Activated T-cell treated with anti-CD3 and anti-CD28 coated beads for 4 hours (primary cell): Measurements from ENCODE around the gene HTR1E.
"Not testable (repeated sequence)": the region's sequence is repeated elsewhere in the genome, so short reads cannot be mapped to it uniquely, and the experiment has no call there.

Experiments
- DNase-seq: peaks from one replicate; pipeline ENCODE4 v3.0.0-alpha.2; 2020

The HTR1E gene, protein sequence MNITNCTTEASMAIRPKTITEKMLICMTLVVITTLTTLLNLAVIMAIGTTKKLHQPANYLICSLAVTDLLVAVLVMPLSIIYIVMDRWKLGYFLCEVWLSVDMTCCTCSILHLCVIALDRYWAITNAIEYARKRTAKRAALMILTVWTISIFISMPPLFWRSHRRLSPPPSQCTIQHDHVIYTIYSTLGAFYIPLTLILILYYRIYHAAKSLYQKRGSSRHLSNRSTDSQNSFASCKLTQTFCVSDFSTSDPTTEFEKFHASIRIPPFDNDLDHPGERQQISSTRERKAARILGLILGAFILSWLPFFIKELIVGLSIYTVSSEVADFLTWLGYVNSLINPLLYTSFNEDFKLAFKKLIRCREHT

DNA sequence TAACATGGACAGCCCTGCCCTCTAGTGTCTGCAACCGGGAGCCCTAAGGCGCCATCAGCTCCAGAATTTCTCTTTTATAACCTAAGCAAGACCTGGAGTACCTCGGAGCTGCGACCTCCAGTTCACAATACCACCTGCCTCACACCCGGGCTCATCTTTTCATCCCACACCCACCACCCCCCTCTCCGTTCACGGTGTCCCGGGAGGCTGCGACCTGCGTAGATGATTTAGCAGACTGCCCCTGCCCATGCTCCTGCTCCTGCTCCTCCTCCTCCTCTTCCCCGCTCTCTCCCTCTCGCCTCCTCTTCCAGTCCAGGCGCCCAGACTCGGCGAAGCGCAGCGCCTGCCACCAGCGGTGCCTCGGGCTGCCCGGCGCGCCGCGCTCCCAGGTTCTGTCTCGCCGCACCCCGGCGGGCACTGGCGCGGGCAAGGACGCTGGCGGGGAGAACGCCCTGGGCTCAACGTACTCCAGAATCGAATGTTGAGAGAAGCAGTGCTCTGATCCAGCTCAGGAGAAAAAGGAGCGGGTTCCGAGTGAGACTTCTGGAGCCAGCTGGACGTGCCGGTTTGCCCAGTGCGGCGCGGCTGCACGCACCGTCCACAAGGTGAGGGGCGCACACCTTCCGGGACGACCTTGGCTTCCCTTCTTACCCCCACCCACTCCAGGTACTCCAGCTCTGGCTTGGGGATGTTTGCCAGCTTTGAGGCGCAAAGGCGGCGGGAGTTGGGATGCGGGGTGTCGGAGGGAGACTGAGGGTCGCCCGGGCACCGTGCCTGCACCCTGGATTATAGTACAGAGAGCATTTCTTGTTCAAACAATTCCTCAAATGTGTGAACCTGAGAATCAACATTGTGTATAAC lies at the start of gene HTR1E:
HTR1E (plus strand) TSS at position 310 of the 861 bp plus-strand sequence. CDS start 77,807 bp downstream, outside the sequence.
- DNase-seq = no peak

DNA sequence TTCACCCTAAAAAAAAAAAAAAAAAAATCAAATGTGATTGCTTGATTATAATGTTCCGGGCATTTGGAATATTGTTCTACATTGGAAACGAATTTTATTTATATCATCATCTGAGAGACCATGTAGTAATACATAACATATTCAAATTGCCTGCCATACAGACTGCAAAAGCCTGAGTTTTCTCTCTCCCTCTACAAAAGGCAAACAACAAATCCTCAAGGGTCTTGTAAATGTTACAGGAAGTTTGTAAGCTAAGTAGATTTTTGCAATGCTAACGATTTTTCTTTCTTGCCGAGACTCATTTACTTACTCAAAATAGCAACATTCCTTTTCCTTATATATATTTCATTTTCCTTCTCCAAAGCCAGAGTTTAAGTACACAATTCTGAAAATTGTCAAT lies 49.0 kb upstream of the HTR1E start:
- no peak for DNase-seq

DNA sequence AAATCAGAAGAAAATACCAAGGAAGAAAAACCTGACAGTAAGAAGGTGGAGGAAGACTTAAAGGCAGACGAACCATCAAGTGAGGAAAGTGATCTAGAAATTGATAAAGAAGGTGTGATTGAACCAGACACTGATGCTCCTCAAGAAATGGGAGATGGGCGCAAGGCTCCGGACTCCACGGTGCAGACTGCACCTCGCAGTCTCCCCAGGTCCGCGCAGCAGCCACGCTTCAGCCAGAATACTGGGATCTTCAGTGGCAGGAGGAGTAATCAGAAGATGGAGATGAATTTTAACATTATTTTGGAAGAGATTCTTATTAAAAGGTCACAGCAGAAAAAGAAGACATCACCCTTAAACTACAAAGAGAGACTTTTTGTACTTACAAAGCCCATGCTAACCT lies 40.1 kb upstream of the HTR1E start:
- not testable (repeated sequence) for DNase-seq

DNA sequence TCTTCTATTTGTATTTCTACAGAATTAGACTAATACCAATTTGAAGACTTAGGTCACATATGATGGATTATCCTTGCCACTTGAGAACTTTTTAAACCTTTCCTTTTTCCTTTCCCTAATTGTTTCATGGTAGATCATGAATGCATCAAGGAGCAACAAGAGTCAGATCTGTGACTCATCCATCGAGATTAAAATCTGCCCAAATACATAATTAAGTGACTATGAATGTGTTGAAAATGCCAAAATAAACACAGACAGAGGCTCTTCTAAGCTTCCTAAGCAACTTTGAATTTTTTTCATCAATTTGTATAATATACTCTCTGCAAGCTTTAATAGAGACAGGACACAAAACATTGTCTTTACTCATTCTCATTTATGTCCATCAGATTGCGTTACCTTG lies 23.5 kb upstream of the HTR1E start:
- DNase-seq = no peak

DNA sequence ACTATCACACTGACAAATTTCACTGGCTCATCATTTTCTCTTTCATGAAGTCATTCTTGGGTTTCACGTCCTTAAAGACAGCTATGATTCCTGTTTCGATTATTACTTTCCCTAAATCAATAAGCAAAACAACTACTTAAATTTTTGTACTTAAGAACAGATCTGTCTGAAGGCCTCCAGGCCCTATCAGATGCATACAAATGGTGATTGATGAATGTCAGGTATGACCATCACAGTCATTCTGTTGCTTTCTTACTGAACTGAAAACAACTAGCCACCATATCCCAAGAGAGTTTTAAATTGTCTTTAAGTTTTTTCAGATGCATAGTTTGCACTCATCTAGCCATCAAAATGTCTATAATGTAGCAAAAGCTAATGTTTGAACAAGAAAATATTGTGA lies 20.9 kb upstream of the HTR1E start:
- no peak for DNase-seq

DNA sequence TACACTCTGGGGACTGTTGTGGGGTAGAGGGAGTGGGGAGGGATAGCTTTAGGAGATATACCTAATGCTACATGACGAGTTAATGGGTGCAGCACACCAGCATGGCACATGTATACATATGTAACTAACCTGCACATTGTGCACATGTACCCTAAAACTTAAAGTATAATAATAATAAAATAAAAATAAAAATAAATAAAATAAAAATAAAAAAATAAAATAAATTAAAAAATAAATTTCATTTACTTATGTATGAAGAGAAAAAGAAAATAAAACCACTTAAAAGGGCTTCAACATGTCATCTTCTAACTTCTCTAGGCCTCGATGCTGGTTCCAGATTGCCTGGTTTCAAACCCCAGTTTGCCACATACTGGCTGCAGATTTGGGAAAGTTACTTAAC lies 10.2 kb upstream of the HTR1E start:
- DNase-seq = not testable (repeated sequence)

DNA sequence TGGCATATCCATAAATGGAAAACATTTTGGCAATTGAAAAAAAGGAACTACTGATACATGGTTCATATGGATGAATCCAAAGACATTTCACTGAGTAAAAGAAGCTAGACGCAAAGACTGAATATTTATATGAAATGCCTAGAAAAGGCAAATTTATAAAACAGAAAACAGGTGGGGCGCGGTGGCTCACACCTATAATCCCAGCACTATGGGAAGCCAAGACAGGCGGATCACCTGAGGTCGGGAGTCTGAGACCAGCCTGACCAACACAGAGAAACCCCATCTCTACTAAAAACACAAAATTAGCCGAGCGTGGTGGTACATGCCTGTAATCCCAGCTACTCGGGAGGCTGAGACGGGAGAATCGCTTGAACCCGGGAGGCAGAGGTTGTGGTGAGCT lies 9.5 kb upstream of the HTR1E start:
- DNase-seq = not testable (repeated sequence)

DNA sequence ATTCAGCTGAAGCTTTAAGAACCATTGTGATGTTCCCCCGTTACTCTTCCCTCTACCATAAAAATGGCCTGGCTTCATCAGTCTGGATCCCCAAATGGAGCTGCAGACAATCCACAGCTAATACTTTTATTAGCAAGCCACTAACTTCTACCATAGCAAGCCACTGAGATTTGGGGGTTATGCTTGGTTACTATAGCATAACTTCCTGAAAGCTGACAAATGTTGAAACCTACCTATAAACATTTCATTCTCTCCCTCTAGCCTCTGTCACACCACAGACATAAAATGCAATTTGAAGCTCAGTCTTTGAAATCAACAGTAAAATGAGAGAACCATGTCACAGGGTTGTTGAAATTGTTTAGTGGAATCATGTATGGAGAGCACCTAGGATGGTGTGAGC lies 3.0 kb upstream of the HTR1E start:
- DNase-seq = no peak

DNA sequence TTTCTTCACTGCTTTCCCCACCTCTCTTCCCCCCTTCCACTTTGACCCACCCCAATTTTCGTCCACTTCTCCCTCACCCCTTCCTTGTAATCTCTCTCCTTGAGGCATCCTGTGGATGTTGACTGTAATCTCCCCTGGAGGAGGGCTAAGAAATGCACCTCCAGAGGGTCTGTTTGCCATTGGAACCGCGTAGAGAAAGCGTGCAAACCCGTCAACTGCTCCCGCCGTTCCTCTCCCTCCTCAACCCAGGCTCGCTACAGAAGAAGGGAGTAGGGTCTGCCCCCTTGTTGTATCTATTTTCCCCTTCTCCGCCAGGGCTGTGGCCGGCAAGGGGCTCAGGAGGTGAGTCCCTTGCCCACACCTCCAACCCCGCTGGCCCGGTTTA lies 502 bp upstream of the HTR1E start:
- DNase-seq = no peak

DNA sequence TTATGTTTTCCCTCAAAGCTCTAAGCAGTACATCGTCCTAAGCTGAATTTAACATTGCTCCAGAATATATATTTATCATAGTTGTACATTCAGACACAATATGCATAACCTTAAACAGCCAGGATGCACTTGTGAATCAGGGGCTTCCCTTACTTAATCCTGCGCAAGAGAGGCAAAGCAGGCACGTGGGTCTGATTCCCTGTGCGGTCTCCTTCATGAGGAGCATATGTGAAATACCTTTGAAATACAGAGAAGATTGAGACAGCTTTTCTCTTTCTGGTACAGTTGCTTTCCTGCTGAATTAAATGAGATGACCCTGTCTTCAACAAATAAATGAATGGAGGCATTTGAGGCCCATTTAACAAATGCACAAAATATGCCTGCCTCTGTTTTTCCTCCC lies 1.5 kb downstream of the HTR1E start:
- no peak for DNase-seq

DNA sequence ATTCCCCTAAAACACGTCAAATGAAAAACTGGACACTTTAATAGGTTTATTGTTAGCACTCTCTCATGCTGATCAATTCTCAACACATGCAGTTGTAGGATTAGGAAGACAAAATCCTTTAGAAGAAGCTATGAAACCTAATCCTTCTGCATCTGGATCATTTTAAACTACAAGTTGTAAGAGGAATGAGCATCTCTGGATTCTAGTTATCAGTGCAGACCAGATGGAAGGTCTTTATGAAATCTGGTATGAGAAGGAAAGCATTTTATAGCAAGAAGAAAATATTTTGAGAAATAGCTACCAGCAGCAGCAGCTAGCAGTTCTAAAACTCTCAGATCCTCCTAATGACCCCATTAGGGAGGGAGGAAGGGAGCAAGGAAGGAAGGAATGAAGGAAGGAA lies 4.1 kb downstream of the HTR1E start:
- DNase-seq = no peak

DNA sequence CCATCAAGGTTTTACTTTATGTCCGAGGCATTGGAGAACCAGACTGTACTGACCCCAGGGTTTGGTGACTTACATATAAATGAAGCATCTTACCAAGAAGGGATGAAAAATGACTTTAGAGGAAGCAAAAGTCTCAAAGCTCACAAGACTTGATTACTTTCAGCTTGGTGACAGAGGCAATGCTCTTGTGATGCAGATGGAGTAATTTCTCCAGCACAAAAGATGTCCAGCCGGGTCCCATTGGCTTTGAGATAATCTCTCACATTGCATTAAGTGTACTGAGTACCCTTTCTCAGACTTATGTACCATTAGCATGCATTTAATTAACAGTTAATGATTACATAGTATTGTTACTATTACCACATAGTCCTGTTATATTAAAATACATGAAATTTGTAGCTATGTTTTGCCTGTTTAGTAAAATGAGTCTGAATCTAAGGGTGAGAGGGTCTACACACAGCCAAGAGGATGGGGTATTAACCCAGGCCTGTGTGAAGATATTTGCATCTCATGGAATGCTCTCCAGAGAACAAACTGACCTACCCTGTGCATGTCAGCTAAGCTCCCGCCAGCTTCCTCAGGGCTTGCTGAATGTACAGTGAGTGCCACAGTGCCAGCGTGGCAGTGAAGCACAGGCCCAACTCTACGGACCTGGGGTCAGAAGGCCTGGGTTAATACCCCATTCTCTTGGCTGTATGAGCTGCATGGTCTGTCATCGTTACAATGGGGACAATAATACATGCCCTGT lies 5.6 kb downstream of the HTR1E start:
- no peak for DNase-seq

DNA sequence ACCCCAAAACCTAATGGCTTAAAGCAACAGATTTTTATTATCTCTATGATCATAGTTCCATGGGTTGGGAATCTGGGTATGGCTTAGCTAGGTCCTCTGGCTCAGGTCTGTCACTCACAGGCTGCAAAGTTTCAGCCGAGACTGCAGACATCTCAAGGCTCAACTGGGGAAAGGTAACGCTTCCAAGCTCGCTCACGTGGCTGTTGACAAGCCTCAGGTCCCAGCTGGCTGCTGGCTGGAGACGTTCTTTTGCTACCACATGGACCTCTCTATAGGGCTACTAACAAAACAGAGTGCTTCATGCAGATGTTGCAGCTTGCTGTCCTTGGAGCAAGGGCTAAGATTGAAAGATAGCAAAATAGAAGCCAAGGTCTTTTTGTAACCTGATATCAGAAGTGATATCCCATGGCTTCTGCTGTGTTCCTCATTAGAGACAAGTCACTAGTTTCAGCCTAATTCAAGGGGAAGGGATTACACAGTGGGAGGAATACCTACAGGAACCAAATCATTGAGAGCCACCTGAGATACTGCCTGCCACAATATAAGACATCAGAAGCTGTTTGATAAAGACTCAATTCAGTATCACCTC lies 6.6 kb downstream of the HTR1E start:
- DNase-seq = no peak

DNA sequence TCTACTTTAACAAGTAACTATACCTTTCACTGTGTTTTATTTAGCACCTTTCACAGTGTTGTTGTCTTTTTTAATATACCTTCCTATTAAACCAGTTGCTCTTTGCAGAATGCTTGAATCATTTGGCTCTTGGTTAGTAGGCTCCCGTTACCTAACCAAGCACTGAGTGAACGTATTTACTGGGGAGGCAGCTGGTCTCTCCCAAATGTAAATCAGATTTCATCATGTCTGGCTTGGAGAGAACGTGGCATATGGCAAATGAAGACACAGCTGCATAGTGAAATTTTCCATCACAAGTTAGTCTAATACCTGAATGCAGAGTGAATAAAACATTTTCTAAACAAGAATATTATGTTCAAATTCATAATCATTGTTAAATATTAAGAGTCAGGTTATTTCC lies 12.4 kb downstream of the HTR1E start:
- no peak for DNase-seq

DNA sequence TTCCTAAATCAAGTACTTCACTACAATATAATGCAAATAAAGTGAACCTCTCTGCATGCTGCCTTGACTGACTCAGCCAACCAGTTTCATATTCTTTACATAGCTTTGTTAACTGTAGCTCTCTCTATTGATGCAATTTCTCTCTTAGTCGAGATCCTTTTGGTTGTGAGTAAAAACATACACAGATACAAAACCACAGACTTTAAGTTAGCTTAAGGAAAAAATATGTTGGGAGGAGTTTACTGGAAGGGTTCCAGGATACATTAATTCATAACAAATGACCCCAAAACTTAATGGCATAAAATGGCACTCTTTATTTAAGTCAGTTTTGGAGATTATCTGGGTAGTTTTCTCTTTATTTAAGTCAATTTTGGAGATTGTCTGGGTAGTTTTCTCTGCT lies 15.7 kb downstream of the HTR1E start:
- DNase-seq = no peak

DNA sequence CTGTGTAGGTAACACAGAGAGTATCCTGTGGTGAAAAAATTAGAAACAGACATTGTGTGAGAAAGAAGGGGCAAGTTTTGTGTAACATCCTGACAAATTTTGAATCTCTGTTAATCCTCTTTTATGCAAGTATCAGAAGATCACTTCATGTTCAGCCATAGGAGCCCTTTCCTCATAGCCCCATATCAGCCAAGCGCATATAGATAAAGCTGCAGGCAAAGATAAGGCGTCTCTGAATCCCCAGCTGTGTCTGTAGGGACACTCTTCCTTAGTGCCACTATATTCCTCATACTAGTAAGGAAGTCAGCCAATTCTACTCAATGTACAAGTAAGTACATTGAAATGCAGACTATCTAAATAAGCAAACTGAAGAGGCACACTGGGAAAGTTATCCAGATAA lies 22.3 kb downstream of the HTR1E start:
- no peak for DNase-seq

DNA sequence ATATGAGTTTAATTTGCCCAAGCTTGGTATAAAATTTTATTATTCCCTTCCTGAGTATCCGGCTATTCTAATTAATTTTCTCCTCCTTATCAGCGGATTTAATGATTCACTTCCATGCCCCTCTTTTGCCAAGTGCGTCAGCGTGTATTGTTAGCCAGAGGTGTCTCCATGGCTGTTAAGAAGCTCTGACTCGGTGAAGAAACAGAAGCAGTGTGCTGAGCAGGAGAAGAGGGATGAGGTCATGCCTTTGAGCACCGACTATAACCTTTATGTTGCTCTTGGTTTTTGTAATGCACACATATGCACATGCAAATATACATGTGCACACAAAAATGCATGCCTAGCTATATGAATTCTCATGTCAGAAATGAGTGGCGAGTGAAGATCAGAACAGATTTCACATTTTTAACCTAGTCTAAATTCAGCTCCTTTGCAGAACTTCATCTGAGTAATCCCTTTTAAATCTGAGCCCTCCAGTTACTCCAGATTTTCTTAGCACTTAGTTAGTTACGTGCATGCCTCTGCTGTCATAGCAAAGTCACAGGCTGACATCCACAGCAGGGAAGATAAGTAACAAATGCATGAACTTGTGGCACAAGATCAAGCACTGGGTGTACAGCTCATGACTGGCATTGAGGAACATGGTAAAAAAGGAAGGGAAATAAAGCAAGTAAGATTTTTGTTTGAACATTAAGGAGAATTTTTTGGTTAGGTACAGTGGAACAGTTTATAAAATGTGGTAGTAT lies 24.3 kb downstream of the HTR1E start:
- no peak for DNase-seq

DNA sequence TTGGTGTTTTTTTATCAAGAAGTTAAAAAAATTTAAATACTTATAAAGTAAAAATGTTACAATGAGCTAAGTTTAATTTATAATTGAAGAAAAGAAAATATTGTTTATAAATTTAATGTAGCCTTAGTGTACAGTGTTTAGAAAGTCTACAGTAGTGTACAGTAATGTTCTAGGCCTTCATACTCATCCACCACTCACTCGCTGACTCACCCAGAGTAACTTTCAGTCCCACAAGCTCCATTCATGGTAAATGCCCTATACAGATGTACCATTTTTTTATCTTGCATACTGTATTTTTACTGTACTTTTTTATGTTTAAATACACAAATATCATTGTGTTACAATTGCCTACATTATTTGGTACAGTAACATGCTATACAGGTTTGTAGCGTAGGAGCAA lies 26.0 kb downstream of the HTR1E start:
- DNase-seq = no peak

DNA sequence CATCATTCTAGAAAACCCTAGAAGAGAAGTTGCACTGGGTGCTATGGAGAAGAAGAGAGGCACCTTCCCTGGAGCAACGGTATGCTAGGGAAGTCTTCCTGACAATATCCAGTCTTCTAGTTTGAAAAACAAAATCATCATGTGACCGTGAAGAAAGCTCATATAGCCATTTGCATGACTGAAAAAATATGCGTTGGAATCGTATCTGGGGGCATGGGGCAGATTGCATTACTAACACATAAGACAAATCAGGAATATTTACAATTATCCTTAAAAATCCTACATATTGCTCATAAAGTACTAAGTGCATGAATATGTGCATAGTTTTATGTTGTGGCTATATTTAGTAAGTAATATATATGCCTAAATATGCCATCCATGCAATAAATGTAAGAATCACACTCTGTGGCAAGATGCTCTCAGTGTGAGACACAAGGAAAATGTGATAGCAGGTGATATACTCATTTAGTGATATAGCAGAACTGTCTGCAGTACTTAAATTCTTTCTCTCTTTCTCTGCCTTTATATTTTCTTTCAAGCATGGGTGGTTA lies 26.8 kb downstream of the HTR1E start:
- no peak for DNase-seq

DNA sequence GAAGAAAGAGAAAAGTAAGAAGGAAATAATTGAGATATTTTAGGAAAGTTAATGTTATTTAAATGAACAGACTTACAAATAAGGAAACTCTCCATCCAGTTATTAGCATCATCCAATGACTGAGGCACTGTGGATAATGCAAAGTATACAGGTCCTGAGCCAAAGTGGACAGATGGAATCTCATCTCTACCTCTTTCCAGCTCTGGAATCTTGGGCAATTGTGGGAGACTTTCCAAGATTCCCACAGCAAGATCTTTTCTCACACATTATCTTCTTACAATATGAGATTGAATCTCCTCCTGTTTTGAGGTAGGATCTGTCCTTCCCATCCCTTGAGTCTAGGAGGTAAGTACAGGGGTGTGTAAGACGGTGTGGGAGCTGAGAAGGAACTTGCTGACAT lies 28.9 kb downstream of the HTR1E start:
- no peak for DNase-seq

DNA sequence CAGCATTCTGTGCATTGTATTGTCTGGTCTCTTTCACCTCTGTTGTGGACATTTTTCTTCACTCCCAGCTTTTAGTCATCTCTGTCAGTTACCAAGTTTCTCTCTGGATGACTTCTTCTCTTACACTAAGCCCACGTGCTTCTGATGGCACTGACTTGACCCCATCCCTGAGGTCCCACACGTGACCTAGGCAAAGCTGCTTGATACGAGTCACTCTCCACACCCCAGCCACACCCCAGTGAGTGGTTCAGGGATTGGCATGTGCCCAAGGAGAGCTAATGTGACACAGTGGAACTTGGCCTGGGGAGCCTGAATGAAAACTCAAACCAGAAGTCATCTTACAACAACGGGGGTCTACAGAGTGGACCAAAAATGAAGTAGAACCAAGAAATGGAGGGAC lies 32.2 kb downstream of the HTR1E start:
- DNase-seq = no peak

DNA sequence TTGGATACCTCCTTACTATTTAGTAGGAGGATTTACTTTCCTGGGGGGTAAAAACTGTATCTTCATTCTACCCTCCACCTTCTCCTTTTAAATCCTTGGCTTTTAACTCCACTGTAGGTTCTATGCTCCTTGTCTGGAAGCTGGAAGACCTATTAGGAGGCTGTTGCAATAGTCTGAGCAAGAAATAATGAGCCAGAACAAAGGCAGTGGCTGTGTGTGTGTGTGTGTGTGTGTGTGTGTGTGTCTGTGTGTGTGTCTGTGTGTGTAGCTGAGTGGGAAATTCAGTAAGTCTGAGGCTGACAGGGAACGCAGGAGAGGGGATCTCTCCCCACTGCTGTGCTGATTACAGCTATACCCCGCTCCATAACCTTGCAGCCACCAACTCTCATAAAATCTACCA lies 35.8 kb downstream of the HTR1E start:
- no peak for DNase-seq
